CD4-positive, alpha-beta T cell (primary cell): ENCODE results near the gene CYP20A1. TPM values are rescaled to one million over a fixed set of nuclear protein-coding genes. Genes with fewer than 3 reads are reported as not detected.
"Not testable (repeated sequence)": the region's sequence is repeated elsewhere in the genome, so short reads cannot be mapped to it uniquely, and the experiment has no call there.

Experiments
- ATAC-seq: fragments of 200-7000 bp; cut with Tn5 transposase; one replicate; pipeline ENCODE4 v1.10.0; 2022; ENCODE audit warnings: mild to moderate bottlenecking; ENCODE audit not compliant: poor library complexity
- CTCF ChIA-PET: fragments of 350-600 bp; sonication (Branson Sonifier 250); formaldehyde crosslinking; loops from one replicate; lab custom pipeline; 2021; ENCODE audit warnings: antibody characterized with exemption, inconsistent platforms; lab: Charles Lee
- POLR2A ChIA-PET: fragments of 350-600 bp; sonication (Branson Sonifier 250); formaldehyde crosslinking; loops from one replicate; lab custom pipeline; 2021; ENCODE audit warnings: antibody characterized with exemption, inconsistent platforms; lab: Charles Lee
- DNase-seq, 14 experiments: peaks; one replicate each; pipeline ENCODE4 v3.0.0-alpha.2; 2013 to 2020; ENCODE audit warnings: mixed read lengths in 2 of 14
- H3K27ac ChIP-seq, 2 donors: one replicate each; pipeline versions ENCODE4 v1.5.1 to v1.7.0; 2013; ENCODE audit warnings: low read length in 2 of 2, low read depth in 1 of 2, mild to moderate bottlenecking in 1 of 2
- H3K27me3 ChIP-seq, 2 experiments: 1 replicate in 1 of 2; 2 replicates in 1 of 2; pipeline versions ENCODE4 v1.6.1 to v1.7.0; 2013; ENCODE audit warnings: low read length in 2 of 2, control low read depth in 1 of 2, mild to moderate bottlenecking in 1 of 2, moderate library complexity in 1 of 2; ENCODE audit not compliant: insufficient read depth in 2 of 2, control insufficient read depth in 1 of 2
- H3K36me3 ChIP-seq: one replicate; pipeline ENCODE4 v1.6.1; 2013; ENCODE audit warnings: low read length, control low read depth; ENCODE audit not compliant: insufficient read depth
- H3K4me1 ChIP-seq: one replicate; pipeline ENCODE4 v1.6.1; 2013; ENCODE audit warnings: low read length, control low read depth; ENCODE audit not compliant: insufficient read depth
- H3K4me3 ChIP-seq: one replicate; pipeline ENCODE4 v1.5.1; 2013; ENCODE audit warnings: mild to moderate bottlenecking, low read length, moderate library complexity
- H3K9me3 ChIP-seq, 2 experiments: 1 replicate in 1 of 2; 2 replicates in 1 of 2; pipeline versions ENCODE4 v1.6.1 to v1.7.0; 2013; ENCODE audit warnings: low read length in 2 of 2, mild to moderate bottlenecking in 2 of 2, control low read depth in 1 of 2, moderate library complexity in 1 of 2; ENCODE audit not compliant: control insufficient read depth in 1 of 2, insufficient read depth in 1 of 2
- H3K27ac Mint-ChIP-seq: one replicate; pipeline ENCODE4 v1.8.0; 2020; ENCODE audit warnings: mixed read lengths
- H3K27me3 Mint-ChIP-seq: one replicate; pipeline ENCODE4 v1.8.0; 2021; ENCODE audit warnings: mixed read lengths
- H3K36me3 Mint-ChIP-seq: one replicate; pipeline ENCODE4 v1.8.0; 2021; ENCODE audit warnings: low read depth, mixed read lengths
- H3K4me1 Mint-ChIP-seq: one replicate; pipeline ENCODE4 v1.8.0; 2021; ENCODE audit warnings: low read depth, mixed read lengths
- H3K4me3 Mint-ChIP-seq: one replicate; pipeline ENCODE4 v1.8.0; 2020; ENCODE audit warnings: mild to moderate bottlenecking, mixed read lengths
- H3K9me3 Mint-ChIP-seq: one replicate; pipeline ENCODE4 v1.8.0; 2020; ENCODE audit warnings: mixed read lengths
- CTCF ChIP-seq: fragments of 200-600 bp; IDR thresholded peaks from one replicate; pipeline ENCODE4 v1.8.0; 2022; ENCODE audit warnings: antibody characterized with exemption, mild to moderate bottlenecking
- intact Hi-C, 2 experiments: fragments of 100-400 bp; cut with DNase I in 1 of 2; cut with micrococcal nuclease in 1 of 2; formaldehyde crosslinking; loops; one replicate each; pipeline versions ENCODE4 v1.15.1 to v1.9.0; 2023 to 2025; cut with DNase I, micrococcal nuclease
- total RNA-seq, 174 experiments: library from RNA in 2 of 174; stranded (reverse) in 2 of 174; gene quantifications; one replicate each; pipeline ENCODE4 v1.2.3 and lab custom pipeline; 2021 to 2026

The CYP20A1 gene
- total RNA-seq, 2 experiments from 2014 or later: 21.9 to 22.6 TPM

- TF ChIP-seq CTCF: no peak
- CTCF ChIA-PET: no interaction called here
- Histone ChIP-seq H3K27ac (no peak overlapping the region), H3K4me1 (no peaks in the 10 kb centered on the region), H3K27me3 (no peaks in the 10 kb centered on the region), H3K4me3 (no peak overlapping the region), H3K9me3 (no peaks in the 10 kb centered on the region), H3K36me3 (peaks cover 86% of the 10 kb centered on the region)
- Mint-ChIP-seq H3K27me3 (no peaks in the 10 kb centered on the region), H3K36me3 (peaks cover 90% of the 10 kb centered on the region), H3K9me3 (no peaks in the 10 kb centered on the region), H3K4me3 (no peak overlapping the region), H3K27ac (no peak overlapping the region), H3K4me1 (no peaks in the 10 kb centered on the region)
- DNase-seq (no peak), ATAC-seq (no peak)
- intact Hi-C loops: loop anchor here in 1 of 2 experiments (10.0 kb wide), 1 partner anchor 533 kb away; no protein-coding TSS in a partner anchor
- POLR2A ChIA-PET: interaction anchor here (0.5 to 1.3 kb wide), 2 partner anchors 426 to 533 kb away, joined by 3 to 4 read pairs; no protein-coding TSS in a partner anchor
Measured at GRCh38 chr2:203282101-203282500, 43.3 kb downstream of the CYP20A1 start.

- Mint-ChIP-seq H3K4me1 (no peaks in the 10 kb centered on the region), H3K27ac (no peak overlapping the region), H3K9me3 (no peaks in the 10 kb centered on the region), H3K36me3 (peaks cover 71% of the 10 kb centered on the region), H3K4me3 (no peak overlapping the region), H3K27me3 (no peaks in the 10 kb centered on the region)
- H3K9me3 ChIP-seq: no peaks in the 10 kb centered on the region
- POLR2A ChIA-PET: no interaction called here
- intact Hi-C loops: loop anchor here in 1 of 2 experiments (10.0 kb wide), 1 partner anchor 528 kb away; no protein-coding TSS in a partner anchor
- ATAC-seq: no peak
- H3K36me3 ChIP-seq: peaks cover 67% of the 10 kb centered on the region
- no peak overlapping the region for H3K27ac ChIP-seq
- H3K4me3 ChIP-seq: no peak overlapping the region
- TF ChIP-seq CTCF: no peak
- no peak for DNase-seq
- CTCF ChIA-PET: no interaction called here
- no peaks in the 10 kb centered on the region for H3K4me1 ChIP-seq
- no peaks in the 10 kb centered on the region for H3K27me3 ChIP-seq
Measured at GRCh38 chr2:203286532-203286931, 47.7 kb downstream of the CYP20A1 start.

GRCh38 chr2:203301667-203302066, 62.8 kb downstream of the CYP20A1 start:
- no peaks in the 10 kb centered on the region for H3K9me3 ChIP-seq
- no peak overlapping the region for H3K4me3 ChIP-seq
- intact Hi-C loops: loop anchor here in 1 of 2 experiments (5.0 kb wide), 1 partner anchor 1174 kb away; no protein-coding TSS in a partner anchor
- peaks cover 20% of the 10 kb centered on the region for H3K36me3 ChIP-seq
- Mint-ChIP-seq H3K36me3 (peaks cover 37% of the 10 kb centered on the region), H3K4me1 (no peaks in the 10 kb centered on the region), H3K27me3 (no peaks in the 10 kb centered on the region), H3K27ac (no peak overlapping the region), H3K4me3 (no peak overlapping the region), H3K9me3 (no peaks in the 10 kb centered on the region)
- ChIA-PET CTCF (no interaction called here), POLR2A (interaction anchor here (0.6 kb wide), 1 partner anchor 1037 kb away, joined by 3 read pairs; no protein-coding TSS in a partner anchor)
- no peaks in the 10 kb centered on the region for H3K4me1 ChIP-seq
- no peak for DNase-seq
- ATAC-seq: no peak
- H3K27ac ChIP-seq: no peak overlapping the region
- no peaks in the 10 kb centered on the region for H3K27me3 ChIP-seq
- TF ChIP-seq CTCF: no peak

GRCh38 chr2:203302586-203302985, 63.8 kb downstream of the CYP20A1 start:
- H3K27ac Mint-ChIP-seq, DNase-seq, H3K4me1 ChIP-seq, H3K9me3 Mint-ChIP-seq, H3K9me3 ChIP-seq, POLR2A ChIA-PET, ATAC-seq, H3K27me3 Mint-ChIP-seq, H3K4me1 Mint-ChIP-seq, H3K4me3 ChIP-seq, H3K27ac ChIP-seq, H3K4me3 Mint-ChIP-seq, H3K27me3 ChIP-seq, CTCF ChIA-PET: not testable (repeated sequence)
- peaks cover 19% of the 10 kb centered on the region for H3K36me3 ChIP-seq
- intact Hi-C loops: loop anchor here in 1 of 2 experiments (5.0 kb wide), 1 partner anchor 1175 kb away; no protein-coding TSS in a partner anchor
- H3K36me3 Mint-ChIP-seq: peaks cover 35% of the 10 kb centered on the region
